Neuron (in vitro differentiated cells): ENCODE results near the gene MBP.

Experiments
- H2AFZ ChIP-seq: one replicate; pipeline ENCODE4 v1.6.1; 2013; ENCODE audit warnings: low read depth, mild to moderate bottlenecking, inconsistent platforms, low read length, moderate library complexity
- H3K27me3 ChIP-seq: one replicate; pipeline ENCODE4 v1.6.1; 2013; ENCODE audit warnings: low read length; ENCODE audit not compliant: insufficient read depth
- H3K36me3 ChIP-seq: one replicate; pipeline ENCODE4 v1.6.1; 2013; ENCODE audit warnings: low read length; ENCODE audit not compliant: insufficient read depth
- H3K4me1 ChIP-seq: one replicate; pipeline ENCODE4 v1.6.1; 2013; ENCODE audit warnings: low read length; ENCODE audit not compliant: insufficient read depth
- H3K4me3 ChIP-seq: 2 replicates; pipeline ENCODE4 v1.5.1; 2013; ENCODE audit warnings: mild to moderate bottlenecking, low read length, moderate library complexity
- H3K9me3 ChIP-seq: one replicate; pipeline ENCODE4 v1.6.1; 2013; ENCODE audit warnings: low read length

Gene MBP

GRCh38 chr18:77006305-77007175, 126.0 kb downstream of the MBP start:
- H3K4me1 ChIP-seq = no peaks in the 10 kb centered on the region
- H2AFZ ChIP-seq = no peak overlapping the region
- no peaks in the 10 kb centered on the region for H3K9me3 ChIP-seq
- H3K36me3 ChIP-seq = no peaks in the 10 kb centered on the region
- H3K27me3 ChIP-seq = peaks cover 7% of the 10 kb centered on the region
- no peak overlapping the region for H3K4me3 ChIP-seq

- no peak overlapping the region for H3K4me3 ChIP-seq
- H3K27me3 ChIP-seq = peaks cover 7% of the 10 kb centered on the region
- no peaks in the 10 kb centered on the region for H3K9me3 ChIP-seq
- no peaks in the 10 kb centered on the region for H3K4me1 ChIP-seq
- H2AFZ ChIP-seq = no peak overlapping the region
- no peaks in the 10 kb centered on the region for H3K36me3 ChIP-seq
Measured at GRCh38 chr18:77005651-77006195, 126.9 kb downstream of the MBP start.

DNA sequence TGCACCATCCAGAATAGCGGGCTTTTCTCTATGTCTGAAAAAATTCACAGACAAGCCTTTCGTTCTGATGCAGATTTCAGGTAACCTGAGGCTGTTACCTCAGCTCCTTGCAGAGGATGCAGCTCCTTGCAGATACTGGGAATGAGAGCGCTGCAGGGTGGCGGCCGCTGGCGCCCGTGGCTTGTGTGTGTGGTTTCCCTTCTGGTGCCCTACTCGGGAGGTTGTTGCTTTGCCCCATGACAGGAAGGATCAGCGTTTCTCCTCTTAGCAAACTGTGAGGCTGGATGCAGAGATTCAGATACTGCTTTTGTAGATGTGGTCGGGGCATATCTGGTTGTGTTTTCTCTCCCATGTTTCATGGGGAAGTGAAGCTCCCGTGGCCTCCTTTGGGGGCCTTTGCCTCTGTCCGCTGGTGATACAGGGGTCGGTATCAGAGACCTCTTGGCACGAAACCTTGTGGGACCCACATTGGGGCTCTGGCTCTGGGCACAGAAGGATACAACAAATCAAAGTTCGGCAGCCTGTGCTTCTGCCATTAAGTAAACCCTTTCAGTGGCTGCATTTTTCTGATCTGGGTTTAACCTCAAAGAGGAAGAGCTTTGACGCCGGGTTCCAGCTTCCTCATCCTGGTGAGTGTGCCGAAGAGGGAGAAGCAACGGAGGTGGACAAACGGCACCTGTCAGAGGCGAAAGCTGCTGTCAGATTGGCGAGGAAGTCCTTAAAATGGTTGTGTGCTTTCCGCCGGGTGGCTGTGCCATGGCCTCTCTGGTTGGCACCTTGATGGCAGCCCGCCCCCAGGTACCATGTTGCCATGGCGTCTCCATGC, 127.8 kb downstream of the MBP start:
- Histone ChIP-seq H3K27me3 (peaks cover 7% of the 10 kb centered on the region), H3K4me3 (no peak overlapping the region), H2AFZ (no peak overlapping the region), H3K9me3 (no peaks in the 10 kb centered on the region), H3K36me3 (no peaks in the 10 kb centered on the region), H3K4me1 (no peaks in the 10 kb centered on the region)

DNA sequence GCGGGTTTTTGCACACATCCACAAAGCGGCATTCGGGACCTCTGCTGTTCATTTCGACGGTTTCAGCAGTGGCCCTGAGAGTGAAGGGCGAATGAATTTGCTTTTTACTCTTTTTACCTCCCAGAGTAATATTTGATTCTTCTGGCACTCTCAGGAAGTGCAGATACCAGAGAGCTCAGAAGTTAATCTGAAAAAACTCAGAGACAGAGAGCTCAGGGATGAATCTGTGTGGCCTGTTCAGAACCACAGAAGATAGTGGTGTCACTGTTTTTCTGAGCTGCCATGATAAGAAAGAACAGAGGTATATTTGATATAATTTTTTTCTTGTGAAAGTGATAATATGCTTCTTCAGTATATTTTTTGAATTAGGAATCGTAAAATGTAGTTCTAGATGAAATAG, 129.3 kb downstream of the MBP start:
- H3K9me3 ChIP-seq = no peaks in the 10 kb centered on the region
- no peaks in the 10 kb centered on the region for H3K36me3 ChIP-seq
- no peaks in the 10 kb centered on the region for H3K4me1 ChIP-seq
- no peak overlapping the region for H2AFZ ChIP-seq
- H3K4me3 ChIP-seq = no peak overlapping the region
- peaks cover 7% of the 10 kb centered on the region for H3K27me3 ChIP-seq

DNA sequence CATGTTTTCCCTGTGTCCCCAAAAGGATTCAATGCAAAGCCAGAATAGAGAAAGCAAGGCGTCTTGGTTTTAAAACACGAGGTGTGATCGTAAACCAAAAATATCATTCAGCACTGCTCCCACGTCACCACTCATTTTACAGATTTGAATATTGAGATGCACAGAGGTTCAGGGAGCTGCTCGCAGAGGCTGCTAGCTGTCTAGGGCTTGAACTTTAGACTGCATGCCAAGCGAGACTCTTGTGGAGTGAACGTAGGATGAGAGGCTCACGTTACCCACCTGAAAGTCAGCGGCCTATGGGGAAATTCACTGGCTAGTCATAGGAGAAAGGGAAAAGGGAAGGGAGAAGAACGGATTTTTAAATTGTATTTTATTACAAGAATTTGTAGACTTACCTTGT, 130.1 kb downstream of the MBP start:
- H3K4me1 ChIP-seq = no peaks in the 10 kb centered on the region
- H3K4me3 ChIP-seq = no peak overlapping the region
- no peaks in the 10 kb centered on the region for H3K9me3 ChIP-seq
- H3K36me3 ChIP-seq = no peaks in the 10 kb centered on the region
- H3K27me3 ChIP-seq = peaks cover 7% of the 10 kb centered on the region
- no peak overlapping the region for H2AFZ ChIP-seq

GRCh38 chr18:77001979-77002378, 130.6 kb downstream of the MBP start:
- peaks cover 7% of the 10 kb centered on the region for H3K27me3 ChIP-seq
- no peak overlapping the region for H3K4me3 ChIP-seq
- peaks cover 3% of the 10 kb centered on the region for H3K4me1 ChIP-seq
- H2AFZ ChIP-seq = no peak overlapping the region
- H3K9me3 ChIP-seq = no peaks in the 10 kb centered on the region
- H3K36me3 ChIP-seq = no peaks in the 10 kb centered on the region

DNA sequence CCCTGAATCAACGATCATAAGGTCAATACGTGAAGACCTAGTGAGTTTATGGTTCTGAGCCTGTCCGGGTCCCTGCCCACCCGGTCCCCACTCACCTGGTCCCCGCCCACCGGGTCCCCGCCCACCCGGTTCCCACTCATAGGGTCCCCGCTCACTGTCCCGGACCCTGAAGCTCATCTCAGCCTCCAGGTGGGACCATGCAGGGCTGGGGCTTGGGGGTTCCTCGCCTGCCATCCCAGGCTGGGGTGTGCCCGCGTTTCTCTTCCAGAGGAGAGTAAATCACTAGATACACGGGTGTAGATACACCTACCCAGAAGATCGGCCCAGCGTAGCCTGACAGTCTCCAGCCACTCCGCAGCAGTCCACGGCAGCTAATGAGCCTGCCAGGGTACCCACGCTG, 131.5 kb downstream of the MBP start:
- H3K36me3 ChIP-seq = no peaks in the 10 kb centered on the region

DNA sequence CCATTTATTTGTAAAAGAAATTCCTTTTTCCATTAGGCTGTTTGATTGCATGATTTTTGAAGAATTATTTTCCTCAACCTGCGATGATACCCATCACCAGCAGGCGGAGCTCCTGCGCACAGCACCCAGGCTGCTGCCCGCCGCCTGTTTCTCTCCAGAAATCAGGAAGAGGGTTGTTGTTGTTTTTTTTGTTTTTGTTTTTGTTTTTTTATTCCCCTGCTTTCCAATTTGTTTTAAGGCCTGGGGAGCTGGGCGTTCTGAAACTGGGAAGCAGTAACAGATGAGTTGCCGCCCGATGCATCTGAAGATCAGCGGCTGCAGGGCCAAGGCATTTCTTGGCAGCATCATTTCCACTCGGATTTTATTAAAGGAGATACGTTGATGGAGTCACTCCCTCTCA, 132.1 kb downstream of the MBP start:
- Histone ChIP-seq H3K27me3 (peaks cover 3% of the 10 kb centered on the region), H3K36me3 (no peaks in the 10 kb centered on the region), H2AFZ (no peak overlapping the region), H3K9me3 (no peaks in the 10 kb centered on the region), H3K4me3 (no peak overlapping the region), H3K4me1 (peaks cover 9% of the 10 kb centered on the region)

More for the DNA sequence above, 131.5 kb downstream of the MBP start:
- H3K4me3 ChIP-seq = no peak overlapping the region
- peaks cover 3% of the 10 kb centered on the region for H3K27me3 ChIP-seq
- H2AFZ ChIP-seq = no peak overlapping the region
- peaks cover 9% of the 10 kb centered on the region for H3K4me1 ChIP-seq
- H3K9me3 ChIP-seq = no peaks in the 10 kb centered on the region

DNA sequence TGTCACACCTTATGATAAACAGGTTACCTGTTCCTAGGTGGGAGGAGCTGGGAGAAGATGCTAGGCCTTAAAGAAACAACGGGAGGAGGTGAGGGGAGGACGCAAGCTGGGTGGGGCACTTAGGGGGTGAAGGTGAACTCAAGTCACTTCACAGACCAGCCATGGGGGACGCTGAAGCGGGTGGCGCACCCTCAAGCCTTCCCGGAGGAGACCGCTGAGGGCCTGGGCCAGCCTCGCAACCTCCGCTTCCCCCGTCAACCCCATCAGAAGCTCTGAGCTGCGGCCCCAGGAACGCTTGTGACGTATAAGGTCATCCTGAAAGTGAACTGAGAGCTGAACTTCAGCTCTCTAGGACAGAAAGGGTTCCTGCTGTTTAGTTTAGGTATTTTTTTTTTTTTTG, 133.5 kb downstream of the MBP start:
- H3K36me3 ChIP-seq = no peaks in the 10 kb centered on the region
- H3K4me3 ChIP-seq = no peak overlapping the region
- no peaks in the 10 kb centered on the region for H3K9me3 ChIP-seq
- H2AFZ ChIP-seq = no peak overlapping the region
- H3K4me1 ChIP-seq = peaks cover 9% of the 10 kb centered on the region
- H3K27me3 ChIP-seq = no peaks in the 10 kb centered on the region

DNA sequence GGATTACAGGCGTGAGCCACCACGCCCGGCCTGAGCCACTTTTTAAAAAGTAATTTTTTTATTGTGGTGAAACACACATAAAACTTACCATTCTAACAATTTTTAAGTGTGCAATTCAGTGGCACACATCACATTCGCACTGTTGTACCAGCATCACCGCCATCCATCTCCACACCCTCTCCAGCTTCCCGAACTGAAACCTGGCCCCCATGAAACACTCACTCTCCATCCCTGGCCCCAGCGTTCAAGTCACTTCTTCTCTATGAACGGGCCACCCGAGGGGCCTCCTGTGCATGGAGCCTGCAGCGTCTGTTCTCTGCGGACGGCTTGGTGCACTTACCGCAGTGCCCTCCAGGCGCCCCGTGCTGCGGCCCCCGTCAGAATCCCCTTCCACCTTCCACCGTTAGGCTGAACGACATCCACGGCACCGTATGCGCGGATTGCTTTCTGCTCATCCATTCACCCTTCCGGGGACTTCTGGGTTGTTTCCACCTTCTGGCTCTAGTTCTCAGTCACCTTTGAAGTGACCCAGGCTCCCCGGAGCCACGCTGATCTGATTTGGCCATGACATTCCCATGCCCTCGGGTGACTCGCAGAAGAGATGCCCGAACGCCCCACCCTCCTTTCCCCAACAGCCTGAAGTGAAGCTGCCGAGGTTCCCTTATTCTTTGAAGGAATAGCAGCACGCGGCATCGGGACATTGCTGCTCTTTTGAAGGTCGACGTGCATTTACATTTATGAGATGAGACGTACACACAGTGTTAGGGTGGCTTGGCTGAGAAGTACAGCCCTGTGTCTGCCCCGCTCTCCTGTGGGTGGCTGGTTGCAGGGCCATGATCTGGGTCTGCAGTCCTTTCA, 134.4 kb downstream of the MBP start:
- no peak overlapping the region for H2AFZ ChIP-seq
- H3K36me3 ChIP-seq = no peaks in the 10 kb centered on the region
- no peaks in the 10 kb centered on the region for H3K27me3 ChIP-seq
- peaks cover 9% of the 10 kb centered on the region for H3K4me1 ChIP-seq
- H3K9me3 ChIP-seq = no peaks in the 10 kb centered on the region
- no peak overlapping the region for H3K4me3 ChIP-seq

GRCh38 chr18:76996429-76996828, 136.2 kb downstream of the MBP start:
- Histone ChIP-seq H3K4me3 (no peak overlapping the region), H3K9me3 (no peaks in the 10 kb centered on the region), H2AFZ (no peak overlapping the region), H3K36me3 (no peaks in the 10 kb centered on the region), H3K27me3 (no peaks in the 10 kb centered on the region), H3K4me1 (peaks cover 9% of the 10 kb centered on the region)

GRCh38 chr18:76995896-76996295, 136.7 kb downstream of the MBP start:
- Histone ChIP-seq H3K27me3 (no peaks in the 10 kb centered on the region), H3K4me1 (peaks cover 9% of the 10 kb centered on the region), H2AFZ (no peak overlapping the region), H3K36me3 (no peaks in the 10 kb centered on the region), H3K9me3 (no peaks in the 10 kb centered on the region), H3K4me3 (no peak overlapping the region)
